ENCODE results near the gene HIBCH. TPM values are rescaled to one million over a fixed set of nuclear protein-coding genes. Genes with fewer than 3 reads are reported as not detected.

HIBCH gene
- total and polyA plus RNA-seq, 9 of the 15 experiments (the other 6 are each of a cell fraction or from before 2014, with no cell fraction given) = 17.0 to 65.4 (median 28.3) TPM

GRCh38 chr2:190188289-190188688, 131.3 kb downstream of the HIBCH start:
- Histone ChIP-seq H3K4me3 (no peak overlapping the region), H3K9me1 (ENCODE audit: control insufficient read depth, insufficient read depth, low read length) (no peaks in the 10 kb centered on the region), H4K20me1 (replicated peaks; ENCODE audit: control insufficient read depth, insufficient read depth, low read length) (no peaks in the 10 kb centered on the region), H2AFZ (ENCODE audit: low read depth, low read length) (no peak overlapping the region), H3K27ac (ENCODE audit: extremely low read depth, low read depth, low read length) (no peak overlapping the region), H3K79me2 (ENCODE audit: control insufficient read depth, insufficient read depth, low read length) (peaks cover 100% of the 10 kb centered on the region), H3K9ac (ENCODE audit: insufficient read depth in 1 of 2, low read depth in 2 of 2, low read length in 2 of 2) (no peak overlapping the region), H3K9me3 (replicated peaks; ENCODE audit: control insufficient read depth, insufficient read depth, low read depth, low read length) (no peaks in the 10 kb centered on the region), H3K36me3 (ENCODE audit: control insufficient read depth, insufficient read depth, low read length) (peaks cover 55% of the 10 kb centered on the region), H3K27me3 (ENCODE audit: control insufficient read depth in 2 of 2, insufficient read depth in 2 of 2, low read length in 2 of 2) (no peaks in the 10 kb centered on the region), H3K4me2 (ENCODE audit: insufficient read depth, low read length) (no peak overlapping the region), H3K4me1 (replicated peaks in 1 of 2; ENCODE audit: control insufficient read depth in 2 of 2, insufficient read depth in 2 of 2, low read length in 2 of 2) (peaks cover 8 to 27% of the 10 kb centered on the region in 2 experiments; a peak in 2 of 5 replicates)
- no peak for ATAC-seq
- no peak for TF ChIP-seq ZNF174 (CRISPR knock-in tag; IDR thresholded peaks at IDR 0.05)
- no peak for TF ChIP-seq MGA (IDR thresholded peaks at IDR 0.05)
- TF ChIP-seq MIER1 (IDR thresholded peaks at IDR 0.05; ENCODE audit: low read depth) = no peak
- TF ChIP-seq ATF4 (CRISPR knock-in tag; IDR thresholded peaks at IDR 0.05) = no peak
- TF ChIP-seq SIN3B (IDR thresholded peaks at IDR 0.05; ENCODE audit: low read depth) = no peak
- TF ChIP-seq FOXA1 (IDR thresholded peaks at IDR 0.05; ENCODE audit: borderline replicate concordance) = no peak
- intact Hi-C loops (cut with micrococcal nuclease) (loop anchor here (10.0 kb wide), 1 partner anchor 403 kb away; the partner anchor contains the start of genes ORMDL1 and PMS1), in situ Hi-C loops (cut with MboI) (no loop called here)
- POLR2A ChIA-PET = interaction anchor here (1.0 to 1.4 kb wide), 2 partner anchors 12 to 17 kb away, joined by 3 read pairs; no protein-coding TSS in a partner anchor
- no peak for DNase-seq (ENCODE audit: extremely low read depth in 1 of 4, low spot score in 3 of 4)
- CTCF ChIA-PET (ENCODE audit: low intra/inter-chr PET ratio) = no interaction called here
- no TSS peak for BruUV-seq (replicated peaks)
- FAIRE-seq = no peak
- 50% methylated on average over 1 of the region's 1 CpG for WGBS (ENCODE audit: insufficient coverage, low coverage, missing lambda C conversion rate)

All from K562 (cell line).